Eye (tissue), 1 donor: ENCODE measurements around the gene TLCD3B.
"Not testable (repeated sequence)": the region's sequence is repeated elsewhere in the genome, so short reads cannot be mapped to it uniquely, and the experiment has no call there.

Source experiments
- DNase-seq: peaks from one replicate; pipeline ENCODE4 v3.0.0-alpha.2; 2015

Gene TLCD3B

DNA sequence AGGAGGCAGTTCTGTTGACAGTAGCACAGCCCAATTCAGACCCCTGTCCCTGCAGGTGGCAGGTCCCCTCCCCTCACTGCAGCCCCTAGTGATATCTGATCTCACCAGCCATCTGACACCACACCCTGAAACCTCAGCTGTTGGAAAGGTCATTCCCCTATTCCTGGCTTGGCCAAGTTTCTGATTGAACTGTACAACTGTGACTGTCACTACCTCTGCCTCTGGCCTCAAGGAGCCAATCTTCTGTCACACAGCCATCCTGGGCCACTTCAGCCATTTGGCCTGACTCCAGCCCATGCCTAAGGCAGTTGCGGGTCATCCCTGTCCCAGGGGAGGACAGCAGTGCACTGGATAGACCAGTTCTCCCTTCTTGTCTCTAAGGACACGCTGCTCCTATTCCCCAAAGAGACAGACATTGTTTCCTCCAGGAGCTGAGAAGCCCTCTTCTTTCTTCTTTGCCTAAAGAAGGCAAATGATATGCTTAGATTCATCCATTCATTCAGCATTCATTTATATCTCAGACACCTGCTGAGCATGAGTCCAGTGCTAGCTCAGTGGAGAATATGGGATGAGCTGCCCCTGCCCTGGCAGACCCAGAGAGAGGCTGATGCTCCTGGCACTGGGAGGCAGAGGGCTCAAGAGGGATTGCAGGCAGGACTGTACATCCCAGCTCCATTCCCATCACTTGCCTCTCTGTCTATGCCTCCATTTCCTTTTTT lies 29.9 kb upstream of the TLCD3B start:
- no peak for DNase-seq

DNA sequence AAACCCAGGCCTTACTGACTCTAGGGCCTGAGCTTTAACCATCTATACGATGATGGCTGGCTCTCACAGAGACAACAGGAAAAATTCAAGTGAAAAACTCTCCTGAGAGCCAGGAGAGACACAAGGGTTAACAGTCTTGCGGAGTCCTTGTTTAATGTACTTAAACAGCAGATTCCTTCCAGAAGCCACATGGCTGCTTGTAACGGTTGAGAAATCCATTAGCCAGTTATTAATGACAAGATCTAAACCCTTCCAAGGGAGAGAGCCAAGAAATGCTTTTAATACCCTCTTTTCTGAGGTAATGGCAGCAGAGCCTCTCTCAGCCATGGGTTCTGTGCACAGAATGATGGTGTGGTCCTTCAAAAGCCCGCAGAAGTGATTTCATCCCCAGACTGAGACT lies 29.3 kb upstream of the TLCD3B start:
- no peak for DNase-seq

DNA sequence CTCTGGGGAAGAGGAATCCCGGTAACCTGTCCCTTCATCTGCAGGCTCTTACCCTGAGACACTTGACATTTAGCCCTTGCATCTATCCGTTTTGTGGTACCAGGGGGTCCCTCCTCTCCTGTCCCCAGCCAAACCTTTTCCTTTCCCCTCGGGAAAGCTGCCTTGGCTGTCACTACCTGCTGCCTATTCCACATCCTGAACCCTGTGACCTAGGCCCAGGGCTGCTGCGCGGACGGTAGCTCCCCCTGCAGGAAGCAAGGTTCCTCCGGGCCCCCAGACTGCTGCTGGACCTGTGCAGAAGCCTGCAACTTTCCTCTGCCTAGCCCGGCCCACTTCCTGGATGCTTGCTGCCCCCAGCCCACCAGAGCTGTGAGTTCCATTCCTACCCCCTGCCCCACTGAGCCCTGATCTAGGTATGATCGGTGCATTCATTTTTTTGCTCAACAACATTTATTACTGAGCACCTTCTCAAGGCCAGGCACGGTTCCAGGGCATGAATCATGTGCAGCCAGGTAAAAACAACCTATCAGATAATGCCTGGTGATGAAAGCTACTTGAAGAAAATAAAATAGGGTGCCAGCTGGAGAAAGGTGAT lies 24.0 kb upstream of the TLCD3B start:
- DNase-seq, result no peak

DNA sequence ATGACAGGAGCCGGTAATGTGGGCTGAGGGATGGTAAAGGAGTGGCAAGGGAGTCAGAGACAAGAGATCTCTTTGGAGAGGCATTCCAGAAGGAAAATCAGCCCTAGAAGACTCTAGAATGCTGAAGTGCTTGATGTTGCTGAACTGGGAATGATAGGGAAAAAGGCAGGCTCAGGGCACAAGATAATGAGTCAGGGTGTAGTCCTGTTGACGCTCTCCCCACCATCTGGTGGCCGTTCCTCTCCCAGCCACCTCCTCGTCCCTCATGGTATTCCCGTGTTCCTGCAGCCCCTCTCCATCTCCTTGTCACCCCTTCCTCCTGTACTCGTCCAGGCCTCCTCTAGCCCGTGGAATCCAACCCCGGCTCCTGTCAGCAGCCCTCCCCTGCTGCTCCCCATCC lies 23.4 kb upstream of the TLCD3B start:
- no peak for DNase-seq

DNA sequence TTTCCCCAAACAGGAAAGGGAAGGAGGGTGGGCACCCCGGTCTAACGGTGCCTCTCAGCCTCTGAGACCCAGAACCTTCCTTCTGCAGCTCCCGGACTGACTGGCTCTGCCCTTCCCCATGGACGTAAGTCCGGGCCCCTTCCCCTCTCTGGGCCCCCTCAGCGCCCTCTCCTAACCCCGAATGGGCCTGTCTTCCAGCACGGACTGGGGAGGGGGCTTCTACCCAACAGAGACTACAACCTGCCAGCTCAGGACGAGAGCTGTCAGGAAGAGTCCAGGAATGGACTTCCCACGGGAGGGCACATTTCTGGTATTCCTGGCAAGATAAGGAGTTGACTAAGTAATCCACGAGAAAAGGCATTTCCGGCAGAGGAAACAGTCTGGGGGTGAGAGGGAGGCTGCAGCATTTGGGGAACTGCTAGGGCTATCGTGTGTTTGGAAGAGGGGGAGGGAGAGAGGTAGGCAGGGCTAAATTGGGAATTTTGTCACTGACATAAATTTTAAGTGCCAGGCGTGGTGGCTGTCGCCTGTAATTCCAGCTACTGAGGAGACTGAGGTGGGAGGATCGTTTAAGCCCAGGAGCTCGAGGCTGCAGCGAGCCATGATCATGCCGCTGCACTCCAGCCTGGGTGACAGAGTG lies 22.4 kb upstream of the TLCD3B start:
- no peak for DNase-seq

DNA sequence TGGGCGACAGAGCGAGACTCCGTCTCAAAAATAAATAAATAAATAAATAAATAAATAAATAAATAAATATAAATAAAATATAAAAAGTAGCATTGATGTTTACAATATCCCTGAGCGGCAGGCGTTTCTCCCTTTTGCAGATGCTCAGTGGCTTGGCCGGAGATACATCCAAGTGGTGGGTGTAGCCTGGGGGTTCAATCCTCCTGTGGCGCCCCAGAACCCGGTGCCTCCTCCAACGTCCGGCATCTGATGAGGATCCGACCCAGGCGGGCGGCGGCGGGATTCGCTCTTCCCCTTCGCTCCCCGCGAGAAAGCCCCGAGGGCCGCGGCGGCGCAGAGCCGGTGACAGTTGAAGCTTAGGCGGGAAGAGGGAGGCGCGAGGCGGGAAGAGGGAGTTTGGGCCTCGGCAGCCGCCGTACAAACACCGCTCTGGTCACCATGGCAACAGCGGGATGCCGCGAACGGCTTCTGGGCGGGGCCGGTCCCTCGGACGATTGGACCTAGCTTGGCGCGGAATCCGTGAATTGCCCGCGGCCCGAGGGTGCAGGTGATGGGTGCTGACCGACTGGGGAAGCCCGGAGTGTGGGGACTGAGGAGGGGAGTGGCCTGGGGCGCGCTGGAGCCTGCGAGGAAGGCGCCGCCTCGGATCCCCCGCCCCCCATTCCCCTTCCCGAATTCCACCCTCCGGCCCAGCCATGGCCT lies 21.8 kb upstream of the TLCD3B start:
- DNase-seq, result peak; percentile 96

DNA sequence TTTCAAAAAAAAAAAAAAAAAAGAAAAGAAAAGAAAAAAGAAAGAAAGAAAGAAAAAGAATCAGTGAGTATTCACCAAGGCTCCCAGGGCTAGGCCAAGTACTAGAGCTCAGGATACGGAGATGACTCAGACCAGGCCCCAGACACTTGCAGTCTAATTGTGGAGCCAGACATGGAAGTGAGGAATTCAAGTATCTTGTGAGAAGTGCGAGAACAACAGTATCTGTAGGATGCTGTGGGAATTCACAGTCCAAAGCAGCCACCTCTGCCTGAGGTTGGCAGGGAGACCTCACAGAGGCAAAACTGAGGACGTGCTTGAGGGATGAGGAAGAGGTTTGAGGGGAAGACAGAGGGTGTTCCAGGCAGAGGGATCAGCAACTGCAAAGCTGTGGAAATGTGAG lies 20.4 kb upstream of the TLCD3B start:
- DNase-seq, result no peak

DNA sequence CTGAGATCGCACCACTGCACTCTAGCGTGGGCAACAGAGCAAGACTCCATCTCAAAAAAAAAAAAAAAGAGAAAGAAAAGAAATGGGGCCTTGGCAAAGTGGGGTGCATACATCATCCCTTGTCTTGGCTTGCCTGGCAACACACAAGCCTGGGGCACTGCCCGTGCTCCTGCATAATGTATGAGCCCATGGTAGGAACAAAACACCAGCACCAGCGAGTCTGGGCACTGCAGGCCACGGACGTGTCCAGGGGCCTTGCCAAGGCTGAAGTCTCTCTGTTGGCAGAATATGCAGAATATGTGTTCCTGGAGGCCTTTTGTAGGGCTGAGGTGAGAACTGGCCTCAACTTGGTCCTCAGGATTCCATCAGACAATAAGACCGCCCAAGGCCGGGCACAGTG lies 18.8 kb upstream of the TLCD3B start:
- no peak for DNase-seq

DNA sequence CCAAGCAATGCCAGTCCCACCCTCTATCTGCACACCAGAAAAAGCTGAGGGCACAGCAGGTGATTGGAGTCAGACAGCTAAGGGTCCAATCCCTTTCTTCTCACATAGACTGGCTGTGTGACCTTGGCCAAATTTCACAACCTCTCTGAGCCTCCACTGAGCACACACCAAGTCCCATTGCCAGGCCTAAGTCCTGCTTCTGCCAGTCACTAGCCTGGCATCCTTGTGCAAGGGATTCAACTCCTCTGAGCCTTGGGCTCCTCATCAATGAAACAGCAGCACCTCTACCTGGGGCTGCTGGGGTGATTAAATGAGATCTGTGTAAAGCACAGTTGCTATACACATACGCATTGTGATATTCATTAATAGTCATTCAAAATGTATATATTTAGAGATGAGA lies 15.5 kb upstream of the TLCD3B start:
- no peak for DNase-seq

DNA sequence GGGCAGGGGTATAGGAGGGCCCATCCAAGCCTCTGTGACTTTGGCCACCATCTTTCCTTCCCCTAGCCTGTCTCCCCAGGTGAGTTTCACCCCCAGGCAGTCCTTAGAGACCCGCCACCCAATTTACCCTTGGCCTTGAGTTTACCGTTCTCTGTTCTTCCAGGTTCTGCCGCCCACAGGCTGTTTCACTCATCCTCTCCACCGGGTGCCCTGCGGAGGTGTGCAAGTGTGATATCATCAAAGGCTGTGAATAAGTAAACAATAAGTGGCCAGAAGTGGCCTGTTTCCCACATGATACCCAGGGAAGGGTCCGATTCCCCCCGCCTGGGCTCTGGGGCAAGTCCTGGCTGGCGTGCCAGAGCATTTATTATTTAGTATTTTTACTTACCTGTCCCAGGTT lies 15.1 kb upstream of the TLCD3B start:
- DNase-seq, result no peak

DNA sequence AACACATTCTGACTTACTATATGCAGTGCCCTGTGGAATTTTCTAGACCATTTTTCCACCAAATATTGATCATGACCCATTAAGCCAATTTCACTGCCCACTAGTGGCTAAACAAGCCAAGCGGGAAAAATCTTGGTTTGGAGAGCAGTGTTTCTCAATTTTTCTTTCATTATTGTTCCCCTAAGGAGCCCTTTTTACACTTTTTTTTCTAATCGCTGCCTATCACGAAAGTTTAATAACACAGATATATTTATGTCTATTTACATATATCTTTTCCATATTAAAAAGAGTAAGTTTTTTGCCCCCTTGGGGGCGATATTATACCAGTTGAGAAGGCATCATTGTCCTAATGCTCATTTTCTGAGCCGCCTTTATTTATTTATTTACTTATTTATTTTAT lies 10.8 kb upstream of the TLCD3B start:
- DNase-seq, result peak; percentile 59

DNA sequence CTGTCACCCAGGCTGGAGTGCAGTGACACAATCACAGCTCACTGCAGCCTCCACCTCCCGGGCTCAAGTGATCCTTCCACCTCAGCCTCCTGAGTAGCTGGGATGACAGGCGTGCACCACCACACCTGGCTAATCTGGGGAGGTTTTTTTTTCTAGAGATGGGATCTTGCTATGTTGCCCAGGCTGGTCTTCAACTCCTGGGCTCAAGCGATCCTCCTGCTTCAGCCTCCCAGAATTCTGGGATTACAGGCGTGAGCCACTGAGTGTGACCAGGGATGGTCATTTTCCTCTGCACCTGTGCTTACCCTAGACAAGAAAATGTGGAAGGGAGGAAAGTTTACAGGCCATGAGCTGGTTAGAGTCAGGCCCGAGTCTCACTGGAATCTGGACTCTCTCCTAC lies 9.6 kb upstream of the TLCD3B start:
- DNase-seq, result not testable (repeated sequence)

DNA sequence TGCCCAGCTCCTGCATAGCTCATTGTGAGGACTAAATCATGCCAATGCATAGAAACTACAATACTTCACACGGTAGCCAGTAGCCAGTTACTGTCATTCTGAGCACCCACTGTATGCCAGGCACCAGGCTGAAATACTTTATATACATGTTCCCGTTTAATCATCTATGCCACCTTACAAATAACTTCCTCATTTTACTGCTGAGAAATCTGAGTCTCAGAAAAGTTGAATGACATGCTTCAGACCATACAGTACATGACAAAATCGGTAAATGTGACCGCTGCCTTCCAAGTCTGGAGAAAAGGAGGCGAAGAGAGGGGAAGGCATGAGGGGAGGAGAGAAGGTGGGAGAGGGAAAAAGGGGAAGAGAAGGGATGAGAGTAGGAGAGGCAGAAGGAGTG lies 9.2 kb upstream of the TLCD3B start:
- DNase-seq, result no peak

DNA sequence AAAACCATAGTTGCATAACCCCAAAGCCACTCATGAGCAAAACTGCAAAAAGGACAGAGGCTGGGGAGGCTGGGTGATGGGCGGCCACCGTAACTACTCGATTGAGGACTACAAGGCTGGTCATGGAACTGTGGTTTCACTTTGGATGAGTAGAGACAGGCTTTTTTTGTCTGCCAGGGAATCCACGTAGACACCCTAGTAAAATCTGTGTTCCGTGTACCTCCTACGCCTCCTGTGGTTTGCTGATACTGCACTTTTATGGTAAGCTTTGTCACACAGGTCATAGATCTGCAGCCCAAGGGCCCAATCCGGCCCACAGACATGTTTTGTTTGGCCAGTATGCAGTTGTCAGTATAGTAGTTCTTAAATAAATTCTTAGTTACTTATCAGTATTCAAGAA lies 2.2 kb upstream of the TLCD3B start:
- no peak for DNase-seq

DNA sequence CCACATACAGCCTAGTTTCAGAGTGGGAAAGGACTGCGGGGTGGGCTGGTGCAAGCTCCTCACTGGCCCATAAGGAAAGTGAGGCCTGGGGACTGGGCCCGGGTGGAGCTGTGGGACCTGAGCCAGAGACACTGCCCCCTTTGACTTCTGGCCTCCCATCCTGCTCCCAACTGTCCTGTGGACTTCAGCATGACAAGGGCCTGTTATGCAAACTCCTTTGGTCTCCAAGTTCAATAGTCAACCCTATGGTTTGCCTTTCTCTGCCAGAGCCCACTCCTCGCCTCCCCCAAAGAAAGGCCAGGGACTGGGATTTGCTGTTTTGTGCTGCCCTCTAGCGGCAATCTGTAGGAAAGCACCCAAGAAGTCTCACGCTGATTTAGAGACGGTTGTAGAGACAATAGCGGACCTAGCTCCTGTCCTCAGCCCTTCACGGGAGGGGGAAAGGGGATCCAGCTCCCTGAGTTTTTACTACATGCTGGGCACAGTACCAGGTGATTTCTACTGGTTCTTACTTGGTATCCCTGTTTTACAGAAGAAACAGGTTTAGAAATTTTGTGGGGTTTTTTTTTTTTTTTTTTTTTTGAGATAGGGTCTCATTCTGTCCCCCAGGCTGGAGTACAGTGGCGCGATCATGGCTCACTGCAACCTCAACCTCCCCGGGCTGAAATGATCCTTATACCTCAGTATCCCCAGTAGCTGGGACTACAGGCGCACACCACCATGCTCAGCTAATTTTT lies 1.2 kb upstream of the TLCD3B start:
- DNase-seq, result peak; percentile 94

DNA sequence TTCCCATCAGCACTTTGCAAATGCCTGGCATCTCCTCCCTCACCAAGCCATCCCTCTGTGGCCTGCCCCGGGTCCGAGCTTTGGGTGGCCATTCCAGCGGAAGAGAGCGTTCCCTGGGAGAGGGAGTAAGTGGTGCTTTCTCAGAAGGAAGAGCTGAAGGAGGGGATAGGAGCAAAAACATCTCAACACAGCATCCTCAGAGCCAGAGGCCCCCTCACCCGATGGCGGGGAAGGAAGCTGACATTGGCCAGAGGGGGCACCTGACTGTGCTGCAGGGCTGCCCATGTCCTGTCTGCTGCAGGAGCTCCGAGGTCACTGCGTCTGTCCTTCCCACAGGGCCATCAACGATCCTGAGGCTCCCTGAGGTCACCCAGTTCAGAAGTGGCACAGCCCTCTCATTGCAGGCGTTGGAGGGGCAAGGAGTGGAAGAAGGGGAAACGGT lies 427 bp upstream of the TLCD3B start:
- DNase-seq, result no peak

DNA sequence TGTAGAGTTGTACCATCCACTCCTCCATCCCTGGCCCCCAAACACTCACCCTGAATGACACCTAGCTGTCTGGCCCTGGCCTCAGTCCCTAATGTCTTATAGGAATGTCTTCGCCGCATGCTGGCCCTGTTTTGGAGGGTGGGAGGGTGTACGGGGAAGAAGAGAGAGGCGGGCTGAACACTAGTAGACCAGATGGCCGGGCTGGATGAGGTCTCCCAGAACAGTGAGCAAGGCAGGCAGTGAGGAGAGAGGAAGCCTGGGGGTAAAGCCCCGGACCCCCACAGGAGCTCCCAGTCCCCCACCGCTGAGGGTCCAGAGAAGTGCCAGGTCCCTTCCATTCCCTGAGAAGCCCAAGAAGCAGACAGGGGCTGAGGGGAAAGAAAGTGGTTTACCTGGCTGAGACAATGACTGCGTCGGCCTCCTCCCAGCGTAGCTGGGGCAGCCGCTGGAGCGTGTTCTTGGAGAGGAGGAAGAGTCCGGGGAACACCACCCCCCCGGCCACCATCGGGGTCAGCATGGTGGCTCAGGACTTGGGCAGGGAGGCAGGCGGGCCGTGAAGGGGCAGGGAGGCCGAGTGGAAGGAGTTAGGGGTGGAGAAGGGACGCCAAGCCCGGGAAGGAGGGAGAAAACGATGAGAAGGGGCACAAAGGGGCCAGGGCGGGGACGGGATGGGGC lies 923 bp downstream of the TLCD3B start:
- peak; percentile 41 for DNase-seq

DNA sequence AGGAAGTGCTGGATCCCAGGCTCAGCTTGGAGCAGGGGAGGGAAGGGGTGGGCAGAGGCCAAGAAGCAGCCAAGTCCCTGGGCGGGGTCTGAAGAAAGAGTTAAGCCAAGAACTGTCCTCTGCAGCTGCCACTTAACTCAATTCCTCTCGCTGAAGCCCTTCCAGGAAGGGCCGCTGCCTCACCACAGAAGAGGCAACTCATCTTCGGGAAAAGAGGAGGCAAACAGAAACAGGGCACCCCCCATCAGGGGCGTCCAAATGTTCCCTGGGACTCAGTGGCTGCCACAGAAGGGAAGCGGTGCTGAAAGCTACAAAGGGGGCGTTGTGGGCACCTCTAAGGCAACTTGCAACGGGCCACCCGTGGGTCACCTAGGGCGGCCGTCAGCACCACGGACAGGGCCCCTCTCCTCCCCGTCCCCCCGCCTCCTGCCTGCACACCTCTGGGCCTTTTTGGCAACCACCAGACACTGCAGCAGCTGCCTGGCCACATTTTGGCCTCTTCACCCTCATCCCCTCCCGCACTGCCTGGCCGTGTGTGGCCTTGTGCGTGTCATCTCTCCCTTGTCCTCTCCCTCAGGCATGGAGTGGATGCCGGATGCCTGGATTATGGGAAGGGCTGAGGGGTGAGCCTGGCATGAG lies 2.5 kb downstream of the TLCD3B start:
- peak; percentile 53 for DNase-seq

DNA sequence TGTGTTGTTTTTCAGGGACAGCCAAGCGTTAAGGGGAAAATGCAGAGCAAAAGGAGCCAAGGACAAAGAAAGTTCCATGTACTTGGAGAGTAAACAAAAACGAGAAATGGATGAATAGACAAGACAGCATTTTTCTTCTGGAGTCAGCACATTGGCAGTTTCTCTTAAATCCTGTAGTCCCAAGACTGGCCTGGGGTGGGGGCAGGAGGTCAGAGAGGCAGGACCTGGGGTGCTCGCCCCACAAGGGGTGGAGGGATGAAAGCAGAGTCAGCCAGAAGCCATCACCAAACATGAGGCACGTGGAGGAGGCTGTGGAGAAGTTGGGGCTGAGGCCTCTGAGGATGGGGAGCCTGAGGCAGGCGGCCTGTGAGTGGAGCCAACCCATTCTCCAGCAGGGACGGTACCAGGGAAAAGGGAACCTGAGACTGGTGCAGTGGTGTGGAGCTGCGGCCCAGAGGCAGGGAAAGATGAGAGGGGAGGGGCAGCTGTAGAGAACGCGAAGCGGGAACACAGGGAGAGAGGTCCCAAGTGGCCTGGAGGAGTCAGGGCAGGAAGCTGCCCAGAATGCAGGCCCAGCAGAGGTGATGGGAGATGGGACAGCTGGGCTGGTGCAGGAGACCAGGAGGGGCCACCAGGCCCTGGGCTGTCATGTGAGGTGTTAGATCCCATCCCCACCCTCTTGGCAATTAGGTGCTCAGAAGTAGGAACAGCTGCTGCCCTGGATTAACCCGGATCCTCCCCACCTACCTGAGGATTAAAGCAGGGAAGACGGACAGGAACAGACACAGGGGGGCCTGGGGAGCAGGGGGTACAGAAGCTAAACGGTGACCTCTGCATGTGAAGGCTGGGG lies 3.3 kb downstream of the TLCD3B start:
- peak; percentile 38 for DNase-seq

DNA sequence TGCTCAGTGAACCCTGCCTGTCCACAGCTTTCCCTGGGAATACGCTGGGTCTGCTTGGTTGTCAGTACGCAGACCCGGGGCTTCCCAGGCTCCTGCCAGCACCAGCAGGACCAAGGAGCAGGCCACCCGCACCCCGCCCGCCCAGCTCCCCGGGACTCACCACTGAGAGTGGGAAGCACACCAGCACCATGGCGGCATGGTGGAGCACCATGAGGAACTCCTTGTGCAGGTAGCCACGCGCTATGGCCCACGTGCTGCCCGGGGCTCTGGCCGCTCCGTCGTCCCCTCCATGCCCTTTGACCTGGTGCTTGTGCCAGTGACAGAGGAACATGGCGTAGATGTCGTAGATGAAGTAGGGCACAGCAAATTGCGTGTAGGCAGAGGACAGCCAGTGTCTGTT lies 4.6 kb downstream of the TLCD3B start:
- no peak for DNase-seq

DNA sequence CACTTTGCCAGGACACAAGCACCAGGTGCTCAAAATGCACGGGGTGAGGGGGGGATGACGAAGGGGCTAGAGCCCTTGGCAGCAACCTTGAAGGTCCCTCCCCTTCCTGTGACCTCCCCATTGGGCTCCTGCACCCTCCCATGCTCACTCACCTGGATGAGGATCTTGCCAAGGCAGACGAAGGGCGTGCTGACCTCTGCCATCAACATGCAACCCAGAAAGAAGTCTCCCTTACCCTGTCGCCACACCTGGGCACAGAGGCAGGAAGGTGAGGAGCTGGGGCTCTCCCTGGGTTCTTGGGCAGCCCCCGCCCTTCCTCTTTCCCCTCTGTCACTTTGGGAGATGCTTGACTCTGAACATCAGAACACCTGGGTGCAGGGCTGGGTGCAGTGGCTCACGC lies 5.5 kb downstream of the TLCD3B start:
- no peak for DNase-seq
